ENCODE results near the gene KIRREL3.

Gene KIRREL3

DNA sequence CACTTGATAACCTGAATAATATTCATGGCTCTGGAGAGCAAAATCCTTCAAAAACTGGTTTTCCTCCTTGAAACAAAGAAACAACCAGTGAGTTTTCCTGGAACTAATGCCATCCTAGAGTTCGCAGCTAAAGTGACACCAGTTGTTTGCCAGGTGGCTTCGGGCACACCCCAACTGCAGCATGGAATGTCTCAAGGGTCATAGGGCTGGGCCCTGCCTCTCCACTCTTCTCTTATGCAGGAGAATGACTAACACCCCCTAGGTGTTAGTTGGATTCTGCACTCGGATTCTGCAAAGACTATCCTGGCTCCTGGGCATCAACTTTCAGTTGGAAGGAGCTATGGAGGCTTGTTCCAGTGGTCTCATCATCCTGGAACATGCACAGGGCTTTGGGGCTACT lies 98.8 kb downstream of the KIRREL3 start:
- DNase-seq: no peak

DNA sequence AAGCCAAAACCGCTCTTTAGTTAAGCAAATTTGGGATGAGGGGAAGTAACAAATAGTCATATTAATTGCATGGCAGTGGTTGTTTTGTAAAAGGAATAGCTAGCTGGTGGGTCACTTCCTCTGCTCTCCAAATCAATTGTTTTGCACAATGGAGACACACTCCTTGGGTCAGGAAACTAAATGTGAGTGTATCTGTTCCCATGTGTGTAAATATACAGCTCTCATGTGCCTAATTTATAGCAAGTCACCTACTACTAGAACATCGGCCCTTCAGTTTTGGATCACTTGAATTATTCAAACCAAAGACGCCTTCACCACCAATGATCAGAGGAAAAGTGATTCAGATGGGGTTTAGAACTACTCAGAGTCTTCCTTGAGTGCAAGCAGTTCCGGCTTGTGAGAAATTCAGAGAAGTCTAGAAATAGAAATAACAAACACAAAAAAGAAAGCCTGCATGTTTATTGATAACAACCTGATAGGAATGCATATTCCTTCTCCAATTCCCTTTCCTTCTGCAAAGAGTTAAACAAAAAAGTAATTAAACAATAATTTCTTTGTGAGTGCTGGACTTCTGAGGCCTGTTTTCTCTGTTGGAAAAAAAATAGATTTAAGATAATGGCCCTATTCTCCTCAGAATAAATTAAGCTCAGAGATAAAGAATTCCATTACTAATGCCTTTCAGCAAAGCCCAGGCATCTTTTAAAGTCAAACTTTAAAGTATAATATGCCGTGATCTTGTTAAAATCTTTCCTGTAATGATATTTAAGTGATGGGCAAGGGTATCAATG lies 100.4 kb downstream of the KIRREL3 start:
- no peak for DNase-seq

DNA sequence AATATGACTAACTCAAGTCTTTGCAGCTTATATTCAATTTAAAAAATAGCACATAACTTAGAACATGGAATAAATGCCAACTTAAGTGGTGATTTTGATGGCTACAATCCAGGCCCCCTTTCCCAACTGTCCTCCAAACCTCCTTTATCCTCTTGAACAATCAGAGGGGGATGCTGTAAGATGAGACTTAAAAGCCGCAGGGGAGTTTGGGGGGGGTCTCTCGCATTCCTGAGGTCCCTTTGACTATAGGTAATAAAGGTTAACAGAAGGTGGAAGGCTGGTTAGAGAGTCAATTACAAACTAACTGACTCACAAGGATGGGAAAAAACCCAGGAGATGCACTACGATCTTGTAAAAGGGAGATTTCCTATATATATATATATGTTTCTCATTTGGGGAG lies 101.8 kb downstream of the KIRREL3 start:
- no peak for DNase-seq

DNA sequence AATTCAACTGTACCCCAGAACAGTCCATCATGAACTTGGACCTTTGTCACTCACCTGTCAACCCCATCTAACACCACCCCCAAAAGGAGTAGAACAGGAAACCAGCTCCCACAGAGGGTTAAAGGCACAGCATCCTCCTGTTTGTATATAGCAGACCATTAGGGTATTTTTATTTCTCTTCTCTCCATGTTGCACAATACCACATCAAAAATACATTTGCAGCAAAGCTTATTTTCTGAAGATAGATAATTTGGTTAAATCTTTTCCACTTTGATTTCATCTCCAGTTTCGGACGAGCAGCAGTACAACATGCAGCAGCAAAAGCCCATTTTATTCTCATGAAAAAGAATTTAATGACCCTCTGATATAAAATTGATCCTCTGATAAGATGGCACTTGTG lies 103.1 kb downstream of the KIRREL3 start:
- DNase-seq: no peak

DNA sequence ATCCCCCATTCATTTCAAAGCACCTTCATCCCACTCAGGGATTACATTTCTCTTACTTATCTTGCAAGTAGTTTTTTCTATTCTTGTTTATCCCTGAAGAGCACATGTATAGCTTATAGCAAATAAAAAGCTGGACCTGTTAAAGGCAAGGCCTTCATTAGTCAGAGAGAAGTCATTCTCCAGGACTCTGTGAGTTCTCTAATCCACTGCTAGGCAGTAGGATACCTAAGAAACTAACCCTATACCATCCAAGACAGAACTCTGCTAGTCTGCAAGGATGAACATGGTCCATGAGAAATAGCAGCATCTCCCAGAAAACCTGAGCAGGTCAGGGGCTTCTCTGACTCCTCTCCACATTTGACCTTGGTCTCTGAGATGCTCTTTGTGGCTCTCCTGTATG lies 104.5 kb downstream of the KIRREL3 start:
- DNase-seq: no peak

DNA sequence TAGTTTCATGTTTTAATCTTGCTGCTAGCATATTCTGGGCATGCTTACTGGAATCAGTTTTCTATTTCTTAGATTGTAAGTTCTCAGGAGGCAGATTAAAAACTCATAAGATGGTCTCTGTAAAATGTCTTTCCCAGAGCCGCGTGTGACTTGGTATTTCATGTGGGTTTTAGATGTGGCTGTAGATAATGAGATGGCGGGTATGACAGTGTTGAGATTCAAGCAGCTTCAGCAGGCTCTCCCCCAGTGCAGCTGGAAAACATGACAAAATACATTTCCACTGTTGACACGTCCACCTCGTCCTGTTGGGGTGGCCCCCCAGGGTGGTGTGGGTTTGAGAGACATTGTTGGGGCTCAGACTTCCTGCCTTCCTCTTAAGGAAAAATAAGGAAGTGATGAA lies 106.8 kb downstream of the KIRREL3 start:
- no peak for DNase-seq

DNA sequence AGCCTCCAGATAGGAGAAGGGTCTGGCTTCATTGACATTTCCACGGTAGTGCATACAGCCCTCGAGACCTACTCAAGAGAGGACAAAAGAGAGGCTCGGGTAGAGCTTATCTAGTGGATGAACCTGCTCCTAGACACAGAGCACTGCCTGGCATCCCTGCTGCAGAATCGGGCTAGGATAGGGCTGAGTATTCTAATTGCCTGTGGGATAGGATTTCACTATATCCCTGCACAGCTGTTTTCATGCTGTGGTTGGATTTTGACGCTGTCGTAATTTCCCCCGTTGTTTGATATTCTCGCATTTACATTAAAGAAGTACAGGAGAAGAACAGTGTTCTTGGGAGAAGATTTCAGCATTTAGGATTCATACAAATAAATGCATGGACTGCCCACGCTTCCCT lies 107.8 kb downstream of the KIRREL3 start:
- DNase-seq: peak; percentile 24

DNA sequence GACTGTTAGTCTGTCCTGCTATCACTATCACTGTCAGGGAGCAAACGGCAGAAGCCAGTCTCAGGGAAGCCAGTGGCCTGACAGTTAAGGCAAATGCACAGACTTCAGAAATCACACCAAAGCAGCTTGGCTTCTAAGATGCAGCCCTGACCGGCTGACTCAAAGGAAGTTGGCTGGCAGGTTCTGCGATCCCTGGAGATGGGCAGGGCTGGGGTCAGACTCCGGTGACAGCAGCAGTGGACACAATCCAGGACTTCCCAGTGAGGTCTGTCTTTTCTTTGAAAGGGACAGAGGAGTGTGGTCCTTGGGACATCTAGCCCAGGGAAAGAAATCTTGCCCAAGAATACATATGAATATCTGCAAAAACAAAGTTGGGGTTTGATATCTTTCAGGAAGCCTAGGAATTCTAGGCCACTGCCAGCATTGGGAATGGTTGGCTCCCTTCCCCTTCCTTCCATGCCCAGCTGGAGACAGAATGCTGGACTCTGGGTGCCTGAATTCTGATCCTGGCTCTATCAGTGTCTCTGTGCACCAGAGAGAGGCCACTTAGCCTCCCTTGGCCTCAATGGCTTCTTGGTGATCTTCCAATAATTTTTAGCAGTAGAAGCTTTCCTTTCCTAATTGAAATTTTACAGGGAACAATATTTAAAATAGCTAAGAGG lies 108.9 kb downstream of the KIRREL3 start:
- DNase-seq: no peak

DNA sequence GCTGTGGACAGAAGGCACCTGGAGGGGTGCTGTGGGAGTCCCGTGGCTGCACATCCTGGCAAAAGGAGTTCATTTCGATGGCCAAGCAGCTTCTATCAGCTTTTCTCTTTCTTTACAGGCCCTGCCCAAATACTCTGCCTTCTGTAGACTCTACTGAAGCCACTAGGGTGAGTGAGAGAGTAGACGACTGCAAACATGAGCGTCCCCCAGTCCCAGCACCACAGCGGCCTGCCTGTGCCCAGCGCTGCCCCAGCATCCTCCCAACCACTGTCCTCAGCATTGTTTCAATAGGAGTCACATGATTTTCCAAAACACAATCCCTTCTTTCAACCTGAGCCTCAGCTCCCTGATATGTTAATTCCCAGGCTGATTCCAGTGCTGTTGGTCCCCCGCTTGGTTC lies 110.0 kb downstream of the KIRREL3 start:
- DNase-seq: no peak

DNA sequence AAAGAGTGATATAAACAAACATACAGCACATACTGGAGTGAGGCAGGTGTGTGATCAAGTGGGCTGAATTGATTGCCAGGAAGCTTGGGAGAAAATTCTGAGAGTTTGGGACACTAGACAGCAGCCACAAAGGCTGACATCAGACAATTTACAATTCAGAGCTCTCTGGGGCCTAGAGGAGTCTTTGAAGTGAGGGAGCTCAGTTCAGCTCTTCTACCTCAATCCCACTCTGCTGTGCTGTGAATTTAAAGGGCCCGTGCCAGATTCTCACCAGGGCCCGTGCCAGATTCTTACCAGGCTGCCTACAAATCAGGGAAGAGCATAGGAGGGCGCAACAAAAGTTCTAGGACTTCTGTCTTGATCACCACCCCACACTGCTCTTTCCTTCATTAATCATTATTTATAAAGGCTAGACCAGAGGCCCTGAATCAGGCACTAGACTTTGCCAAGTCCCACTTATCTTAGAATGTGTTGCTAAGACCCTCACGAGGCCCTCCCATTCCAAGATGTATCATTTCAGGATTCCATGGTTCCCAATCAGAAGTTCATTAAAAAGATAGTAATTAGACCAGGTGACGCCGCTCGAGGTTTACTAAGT lies 112.4 kb downstream of the KIRREL3 start:
- no peak for DNase-seq

DNA sequence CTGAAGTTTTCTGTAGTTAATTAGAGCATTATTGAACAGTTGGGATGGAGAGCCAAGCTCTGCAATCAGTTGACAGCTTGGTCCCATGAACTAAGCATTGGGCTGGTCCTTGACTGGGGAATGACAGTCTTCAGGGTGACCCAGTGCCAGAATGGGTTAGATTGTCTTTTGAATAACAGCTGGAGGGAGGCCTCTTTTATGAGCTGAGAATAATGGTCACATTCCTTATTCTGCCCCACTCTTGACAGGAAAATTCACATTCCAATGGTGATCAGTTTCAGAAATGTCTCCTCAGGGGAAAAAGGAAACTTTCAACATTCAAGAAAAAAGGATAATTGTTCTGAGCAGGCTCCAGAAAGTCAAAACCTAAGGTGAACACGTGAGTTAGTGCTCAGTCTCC lies 113.9 kb downstream of the KIRREL3 start:
- DNase-seq: no peak

DNA sequence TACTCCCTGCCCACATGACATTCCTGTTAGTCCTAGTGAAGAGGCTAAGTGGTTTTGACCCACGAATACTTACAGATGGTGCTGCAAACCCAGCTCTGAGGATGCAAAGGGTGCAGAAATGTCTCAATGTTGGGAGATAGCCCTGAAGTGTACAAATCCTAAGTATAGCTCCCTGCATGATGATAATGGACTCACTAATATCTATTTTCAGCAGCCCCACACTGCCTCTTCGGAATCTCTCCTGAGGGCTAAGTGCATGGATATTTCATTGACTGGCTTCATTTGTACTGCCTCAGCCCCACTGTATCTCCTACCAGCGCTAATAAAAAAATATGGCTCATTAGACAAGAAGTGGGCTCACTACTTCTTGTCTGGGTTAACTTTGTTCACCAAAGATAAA lies 114.5 kb downstream of the KIRREL3 start:
- DNase-seq: no peak

DNA sequence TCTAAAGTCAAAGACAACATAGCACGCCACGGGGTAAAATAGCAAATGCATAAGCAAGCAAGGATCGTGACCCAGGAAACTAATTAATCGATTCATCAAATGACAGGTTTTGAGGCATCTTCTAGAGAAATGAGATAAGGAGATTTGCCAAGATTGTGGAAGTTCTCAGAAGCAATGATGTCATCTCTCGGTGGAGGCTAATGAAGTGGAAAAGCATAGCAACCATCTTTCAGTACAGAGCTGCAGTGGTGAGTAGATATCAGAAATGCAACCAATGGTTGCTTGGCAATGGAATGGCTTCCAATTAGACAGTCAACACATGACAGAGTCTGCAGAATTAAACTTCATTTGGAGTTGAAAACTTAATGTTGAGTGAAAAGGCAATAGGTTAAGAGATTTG lies 116.0 kb downstream of the KIRREL3 start:
- DNase-seq: no peak

DNA sequence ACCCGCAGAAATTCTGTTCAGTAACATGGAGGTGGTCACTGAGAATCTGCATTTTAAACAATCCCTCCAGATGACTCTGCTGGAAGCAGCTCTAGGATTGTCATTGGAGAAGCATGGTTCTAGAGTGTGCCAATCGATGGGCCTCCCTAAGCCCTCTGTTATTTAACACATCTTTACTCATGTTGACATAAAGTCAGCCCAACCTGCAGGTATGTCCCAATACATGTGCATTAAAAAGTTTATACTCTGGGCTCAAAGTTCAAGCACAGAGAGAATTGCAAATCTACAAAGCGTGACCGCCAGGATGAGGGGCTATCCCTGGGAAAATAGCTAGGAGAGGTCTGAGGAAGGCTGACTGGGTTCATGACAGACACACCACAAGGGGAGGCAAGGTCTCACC lies 116.4 kb downstream of the KIRREL3 start:
- DNase-seq: no peak

DNA sequence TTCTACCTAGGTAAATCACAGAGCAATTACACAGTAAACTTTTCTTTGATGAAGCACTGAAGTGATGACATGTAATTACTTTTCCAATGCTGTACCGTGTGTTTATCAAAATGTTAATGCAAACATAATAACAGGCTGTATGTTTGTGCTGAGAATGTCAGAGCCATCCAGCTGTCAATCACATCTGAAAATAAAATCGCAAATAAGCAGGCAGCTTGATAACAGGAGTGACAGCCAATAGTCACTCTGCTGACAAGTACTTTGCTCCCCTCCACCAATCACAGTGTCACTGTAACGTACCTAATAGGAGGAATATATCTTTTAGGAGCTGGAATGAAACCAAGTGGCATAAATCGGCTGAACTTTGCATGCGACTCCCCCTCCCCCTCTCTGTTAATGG lies 119.7 kb downstream of the KIRREL3 start:
- no peak for DNase-seq

DNA sequence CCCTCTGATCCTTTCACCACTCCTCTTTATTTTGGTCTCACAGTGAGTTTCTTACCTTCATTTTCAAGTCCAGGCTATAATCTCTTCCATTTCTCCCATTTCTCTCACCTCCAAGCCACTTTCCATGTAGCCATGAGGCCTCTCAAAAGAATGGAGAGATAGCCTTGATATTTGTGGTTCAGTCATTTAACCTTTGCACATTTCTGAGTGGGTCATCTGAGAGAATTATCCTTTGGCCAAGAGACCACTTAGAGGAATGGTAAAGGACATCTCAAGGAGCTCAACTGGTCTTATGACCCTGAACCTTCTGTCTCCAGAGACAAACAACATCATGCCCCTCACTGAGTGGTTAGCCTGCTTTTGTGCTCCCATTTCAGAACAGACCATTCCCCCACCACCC lies 121.1 kb downstream of the KIRREL3 start:
- DNase-seq: no peak

DNA sequence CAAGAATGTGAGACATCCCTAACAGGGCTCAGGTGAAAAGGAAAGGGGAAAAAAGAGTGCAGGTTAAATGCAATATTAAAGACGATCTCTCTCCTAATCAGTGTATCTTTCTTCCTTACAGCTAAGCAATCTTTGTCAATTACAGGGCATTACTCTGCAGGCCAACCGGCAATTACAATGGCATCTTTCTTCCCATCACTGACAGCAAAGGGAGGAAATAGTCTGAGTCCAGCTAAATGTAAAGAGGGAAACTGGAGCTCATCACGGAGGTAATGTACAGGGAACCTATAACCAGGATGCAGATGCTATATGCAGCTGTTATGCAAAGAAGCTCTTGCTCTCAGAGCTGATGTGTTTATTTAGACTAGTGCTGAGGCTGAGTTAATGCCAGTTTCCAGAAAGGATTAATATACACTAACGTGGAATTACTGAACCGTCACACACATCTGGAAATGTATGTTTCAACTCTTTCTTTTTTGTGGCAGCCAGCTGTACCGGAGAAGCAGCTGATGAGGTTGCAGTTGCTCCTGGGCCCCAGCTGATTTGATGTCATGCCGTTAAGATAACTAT lies 121.6 kb downstream of the KIRREL3 start:
- no peak for DNase-seq

DNA sequence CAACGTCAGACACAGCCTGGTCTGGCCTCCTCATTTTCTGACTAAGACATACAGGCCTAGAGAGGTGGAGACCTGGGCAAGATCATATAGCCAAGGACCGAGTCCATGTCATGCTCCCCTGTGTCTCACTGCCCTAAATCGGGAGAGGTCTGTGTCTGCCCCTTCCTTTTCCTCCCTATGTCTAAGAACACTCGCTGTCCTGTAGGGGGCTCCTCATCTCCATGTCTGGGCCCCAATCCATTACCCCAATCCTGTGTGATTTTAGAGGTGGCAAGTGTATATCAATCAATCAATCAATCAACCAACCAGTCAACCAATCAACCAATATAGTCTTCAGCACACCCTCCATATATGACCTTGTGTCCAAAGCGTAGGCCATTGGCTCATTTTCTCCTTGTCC lies 125.7 kb downstream of the KIRREL3 start:
- no peak for DNase-seq

DNA sequence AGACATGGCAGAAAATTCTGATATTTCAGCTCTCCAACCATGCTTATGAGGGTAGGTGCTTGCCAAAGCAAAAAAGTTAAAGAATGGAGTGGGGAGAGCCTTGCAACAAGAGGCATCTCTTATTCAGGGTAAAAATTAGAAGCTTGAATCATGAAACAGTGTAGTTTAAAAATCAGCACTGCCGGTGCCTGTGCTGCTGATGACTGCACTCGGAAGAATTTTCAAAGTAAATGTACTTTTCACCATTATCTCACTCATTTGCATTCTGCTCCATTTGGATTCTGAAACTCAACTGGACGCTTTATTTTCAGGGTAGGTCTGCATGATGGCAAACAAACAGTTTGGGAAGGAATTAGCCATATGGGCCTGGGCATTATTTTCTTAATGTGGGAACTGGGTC lies 126.3 kb downstream of the KIRREL3 start:
- DNase-seq: no peak

DNA sequence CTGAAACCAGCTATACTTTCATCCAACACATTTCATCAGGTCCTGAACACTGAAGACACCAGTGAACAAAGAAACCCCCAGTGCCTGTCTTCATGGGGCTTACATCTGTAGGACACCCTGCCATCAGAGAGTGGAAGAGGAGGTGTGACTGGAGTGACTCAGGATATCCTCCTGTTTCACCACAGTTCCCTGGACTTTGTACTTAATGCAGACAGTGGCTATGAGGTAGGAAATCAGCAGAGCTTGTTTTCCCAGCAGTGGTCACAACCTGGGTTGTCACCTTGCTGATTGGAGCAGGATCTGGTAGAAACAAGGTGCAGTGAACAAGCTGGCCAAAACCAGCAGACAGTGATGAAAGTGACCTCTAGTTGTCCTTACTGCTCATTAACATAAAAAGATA lies 128.8 kb downstream of the KIRREL3 start:
- DNase-seq: no peak

DNA sequence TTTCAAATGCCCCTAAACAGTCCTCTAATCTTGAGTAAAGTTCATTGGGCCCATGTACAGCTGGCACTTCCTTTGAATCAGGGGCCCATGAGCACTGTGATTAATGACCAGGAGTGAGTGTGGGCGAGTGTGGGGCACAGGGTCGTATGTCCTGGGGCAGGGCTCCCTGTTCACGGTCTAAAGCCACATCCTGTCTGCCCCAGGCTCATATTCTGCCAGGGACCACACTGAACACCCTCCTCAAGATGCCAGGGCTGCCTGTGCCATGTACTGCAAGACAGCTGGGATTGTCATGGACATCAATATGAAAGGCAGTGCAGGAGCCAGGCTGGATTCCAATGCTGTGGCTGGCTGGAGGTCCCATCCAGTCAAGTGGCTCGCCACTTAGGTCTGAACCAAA lies 130.5 kb downstream of the KIRREL3 start:
- DNase-seq: no peak

DNA sequence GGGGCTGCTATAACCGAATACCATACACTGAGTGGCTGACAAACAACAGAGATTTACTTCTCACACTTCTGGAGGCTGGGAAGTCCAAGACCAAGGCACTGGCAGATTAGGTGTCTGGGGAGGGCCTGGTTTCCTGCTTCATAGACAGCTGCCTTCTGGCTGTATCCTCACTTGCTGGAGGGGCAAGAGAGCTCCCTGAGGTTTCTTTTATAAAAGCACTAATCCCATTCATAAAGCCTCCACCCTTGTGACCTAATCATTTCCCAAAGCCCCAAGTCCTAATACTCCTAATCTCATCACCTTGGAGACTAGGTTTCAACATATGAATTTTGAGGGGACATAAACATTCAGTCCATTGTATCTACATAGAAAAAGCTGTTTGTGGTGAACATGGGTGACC lies 131.8 kb downstream of the KIRREL3 start:
- DNase-seq: no peak

DNA sequence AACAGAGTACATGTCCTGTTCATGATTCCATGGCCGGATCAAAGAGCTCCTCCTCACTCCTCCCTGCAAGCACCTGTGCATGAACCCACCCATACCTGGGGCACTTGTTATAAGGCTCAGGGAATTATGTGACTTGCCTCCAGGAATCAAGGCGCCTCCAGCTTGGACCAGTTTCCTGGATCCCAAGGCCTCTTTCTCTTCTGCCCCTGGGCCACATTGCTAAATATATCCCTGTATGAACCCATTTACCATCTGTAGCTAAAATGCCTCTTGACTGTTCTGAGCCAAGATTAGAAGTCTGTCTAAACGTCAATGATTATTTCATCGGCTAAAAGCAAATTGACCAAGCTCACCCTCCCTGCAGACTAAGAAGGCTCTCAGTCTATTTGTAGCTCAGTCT lies 135.6 kb downstream of the KIRREL3 start:
- no peak for DNase-seq

Data from NCI-H187 treated with DMSO at 0.1 percent for 48 hours (cell line).